ENCODE measurements around the gene DLX4. TPM values are rescaled to one million over a fixed set of nuclear protein-coding genes. Genes with fewer than 3 reads are reported as not detected.

The DLX4 gene
- total RNA-seq, 2 donors from 2014 or later = 0.71 TPM; not detected in 1

GRCh38 chr17:49970498-49970897 is 1.5 kb downstream of the DLX4 start:
- no peak overlapping the region for H3K27ac ChIP-seq
- no peaks in the 10 kb centered on the region for H3K36me3 ChIP-seq
- no peak for TF ChIP-seq CTCF (IDR thresholded peaks at IDR 0.05)
- no peak overlapping the region for H3K4me3 ChIP-seq
- no peaks in the 10 kb centered on the region for H3K9me3 ChIP-seq
- H3K4me1 ChIP-seq = peaks cover 0 to 38% of the 10 kb centered on the region in 2 donors
- no peak for DNase-seq (ENCODE audit: low spot score)
- peaks cover 36 to 69% of the 10 kb centered on the region in 2 donors for H3K27me3 ChIP-seq

GRCh38 chr17:49971199-49971847 is 2.3 kb downstream of the DLX4 start:
- TF ChIP-seq CTCF (IDR thresholded peaks at IDR 0.05) = no peak
- Histone ChIP-seq H3K4me1 (peaks cover 0 to 38% of the 10 kb centered on the region in 2 donors), H3K4me3 (peak overlapping the region in 1 of 2 donors; percentile 27), H3K9me3 (no peaks in the 10 kb centered on the region), H3K36me3 (no peaks in the 10 kb centered on the region), H3K27ac (no peak overlapping the region), H3K27me3 (peaks cover 32 to 62% of the 10 kb centered on the region in 2 donors)
- DNase-seq (ENCODE audit: low spot score) = no peak

- H3K4me1 ChIP-seq = peaks cover 0 to 38% of the 10 kb centered on the region in 2 donors
- H3K36me3 ChIP-seq = no peaks in the 10 kb centered on the region
- DNase-seq (ENCODE audit: low spot score) = no peak
- no peak overlapping the region for H3K27ac ChIP-seq
- H3K9me3 ChIP-seq = no peaks in the 10 kb centered on the region
- H3K4me3 ChIP-seq = peak overlapping the region in 1 of 2 donors; percentile 27
- no peak for TF ChIP-seq CTCF (IDR thresholded peaks at IDR 0.05)
- H3K27me3 ChIP-seq = peaks cover 27 to 62% of the 10 kb centered on the region in 2 donors
These were observed 3.0 kb downstream of the DLX4 start for GRCh38 chr17:49971848-49972485.

GRCh38 chr17:49972486-49973270 is 3.7 kb downstream of the DLX4 start:
- peaks cover 0 to 38% of the 10 kb centered on the region in 2 donors for H3K4me1 ChIP-seq
- H3K27me3 ChIP-seq = peaks cover 22 to 59% of the 10 kb centered on the region in 2 donors
- H3K9me3 ChIP-seq = no peaks in the 10 kb centered on the region
- H3K36me3 ChIP-seq = no peaks in the 10 kb centered on the region
- DNase-seq (ENCODE audit: low spot score) = no peak
- peak overlapping the region in 1 of 2 donors; percentile 27 for H3K4me3 ChIP-seq
- no peak for TF ChIP-seq CTCF (IDR thresholded peaks at IDR 0.05)
- H3K27ac ChIP-seq = no peak overlapping the region

- Histone ChIP-seq H3K27ac (no peak overlapping the region), H3K9me3 (no peaks in the 10 kb centered on the region), H3K4me3 (no peak overlapping the region), H3K27me3 (peaks cover 22 to 53% of the 10 kb centered on the region in 2 donors), H3K4me1 (peaks cover 0 to 36% of the 10 kb centered on the region in 2 donors), H3K36me3 (no peaks in the 10 kb centered on the region)
- DNase-seq (ENCODE audit: low spot score) = no peak
- TF ChIP-seq CTCF (IDR thresholded peaks at IDR 0.05) = no peak
These were observed 4.3 kb downstream of the DLX4 start for GRCh38 chr17:49973271-49973615.
